Neuronal stem cell (in vitro differentiated cells): ENCODE data around the gene ADAMTSL1.

Source experiments
- DNase-seq: peaks from one replicate; pipeline ENCODE4 v3.0.0-alpha.2; 2013; ENCODE audit warnings: low spot score
- H2AFZ ChIP-seq: one replicate; pipeline ENCODE4 v1.6.1; 2013; ENCODE audit warnings: mild to moderate bottlenecking, low read length, inconsistent platforms
- H2AK5ac ChIP-seq: 2 replicates; pipeline ENCODE4 v1.6.1; 2013; ENCODE audit warnings: low read depth, mild to moderate bottlenecking, inconsistent platforms, low read length, moderate library complexity, mixed read lengths
- H2BK120ac ChIP-seq: 2 replicates; pipeline ENCODE4 v1.6.1; 2013; ENCODE audit warnings: low read depth, mild to moderate bottlenecking, inconsistent platforms, low read length, moderate library complexity, mixed read lengths
- H2BK12ac ChIP-seq: one replicate; pipeline ENCODE4 v1.6.1; 2013; ENCODE audit warnings: low read length, inconsistent platforms
- H2BK15ac ChIP-seq: 2 replicates; pipeline ENCODE4 v1.6.1; 2013; ENCODE audit warnings: mild to moderate bottlenecking, low read length, inconsistent platforms, mixed read lengths
- H2BK5ac ChIP-seq: one replicate; pipeline ENCODE4 v1.6.1; 2013; ENCODE audit warnings: inconsistent platforms, mild to moderate bottlenecking, low read length, moderate library complexity
- H3K14ac ChIP-seq: one replicate; pipeline ENCODE4 v1.6.1; 2013; ENCODE audit warnings: low read length, inconsistent platforms
- H3K18ac ChIP-seq: 2 replicates; pipeline ENCODE4 v1.6.1; 2013; ENCODE audit warnings: low read length, inconsistent platforms
- H3K23ac ChIP-seq: 2 replicates; pipeline ENCODE4 v1.6.1; 2013; ENCODE audit warnings: low read depth, mild to moderate bottlenecking, mixed read lengths, low read length, inconsistent platforms; ENCODE audit not compliant: poor library complexity
- H3K27ac ChIP-seq: replicated peaks from 3 replicates; pipeline ENCODE4 v1.5.1; 2013; ENCODE audit warnings: low read length, inconsistent platforms
- H3K27me3 ChIP-seq, 3 experiments: 2 replicates each; pipeline ENCODE4 v1.6.1; 2013; ENCODE audit warnings: low read length in 3 of 3, mild to moderate bottlenecking in 2 of 3, inconsistent platforms in 1 of 3, low read depth in 1 of 3, mixed read lengths in 1 of 3, moderate library complexity in 1 of 3; ENCODE audit not compliant: control insufficient read depth in 3 of 3, insufficient read depth in 3 of 3
- H3K36me3 ChIP-seq, 2 donors: replicated peaks in 1 of 2; 2 replicates each; pipeline ENCODE4 v1.6.1; 2013; ENCODE audit warnings: low read length in 2 of 2; ENCODE audit not compliant: control insufficient read depth in 2 of 2, insufficient read depth in 2 of 2
- H3K4ac ChIP-seq: 2 replicates; pipeline ENCODE4 v1.6.1; 2013; ENCODE audit warnings: inconsistent platforms, mild to moderate bottlenecking, low read length, moderate library complexity
- H3K4me1 ChIP-seq, 2 donors: 1 replicate in 1 of 2; 2 replicates in 1 of 2; pipeline ENCODE4 v1.6.1; 2013; ENCODE audit warnings: low read length in 2 of 2, low read depth in 1 of 2; ENCODE audit not compliant: control insufficient read depth in 2 of 2, insufficient read depth in 1 of 2
- H3K4me2 ChIP-seq: one replicate; pipeline ENCODE4 v1.6.1; 2013; ENCODE audit warnings: mild to moderate bottlenecking, low read length, inconsistent platforms; ENCODE audit not compliant: insufficient read depth, poor library complexity, severe bottlenecking
- H3K4me3 ChIP-seq, 2 donors: 2 replicates each; pipeline ENCODE4 v1.5.1; 2013; ENCODE audit warnings: low read length in 2 of 2, mild to moderate bottlenecking in 2 of 2, inconsistent platforms in 1 of 2, moderate library complexity in 1 of 2
- H3K79me1 ChIP-seq: one replicate; pipeline ENCODE4 v1.6.1; 2013; ENCODE audit warnings: low read depth, mild to moderate bottlenecking, inconsistent platforms, low read length, moderate library complexity
- H3K9ac ChIP-seq: one replicate; pipeline ENCODE4 v1.6.1; 2013; ENCODE audit warnings: mild to moderate bottlenecking, low read depth, low read length, inconsistent platforms; ENCODE audit not compliant: poor library complexity
- H3K9me3 ChIP-seq, 2 donors: replicated peaks in 1 of 2; 2 replicates each; pipeline versions ENCODE3 to v1.6.1; 2013; ENCODE audit warnings: low read length in 2 of 2, mild to moderate bottlenecking in 2 of 2, inconsistent platforms in 1 of 2, low read depth in 1 of 2, mixed read lengths in 1 of 2, moderate library complexity in 1 of 2; ENCODE audit not compliant: control insufficient read depth in 2 of 2, insufficient read depth in 1 of 2
- H4K8ac ChIP-seq: one replicate; pipeline ENCODE4 v1.6.1; 2013; ENCODE audit warnings: low read depth, mild to moderate bottlenecking, inconsistent platforms, low read length, moderate library complexity
- H4K91ac ChIP-seq: one replicate; pipeline ENCODE4 v1.6.1; 2013; ENCODE audit warnings: low read length, low read depth, mild to moderate bottlenecking, inconsistent platforms; ENCODE audit not compliant: poor library complexity
- WGBS, 2 donors: extraction: QIAGEN DNeasy Blood & Tissue Kit; methylation state at CpG; one replicate each; pipeline ENCODE4 v1.1.7; 2013; ENCODE audit warnings: missing lambda C conversion rate in 2 of 2, mixed read lengths in 1 of 2; ENCODE audit not compliant: insufficient read length in 2 of 2, insufficient replicate concordance in 1 of 2; ENCODE audit errors: extremely low coverage in 2 of 2; 5-methylcytosine and 5-hydroxymethylcytosine counted together

Gene ADAMTSL1

GRCh38 chr9:18888290-18888689, 414.3 kb downstream of the ADAMTSL1 start:
- Histone ChIP-seq H3K9me3 (peaks cover 0 to 1% of the 10 kb centered on the region in 2 donors), H3K18ac (no peak overlapping the region), H3K36me3 (no peaks in the 10 kb centered on the region), H3K4me3 (no peak overlapping the region), H3K23ac (no peak overlapping the region), H2AFZ (no peak overlapping the region), H3K4ac (no peak overlapping the region), H3K4me1 (no peaks in the 10 kb centered on the region), H3K9ac (no peak overlapping the region), H4K91ac (no peak overlapping the region), H3K14ac (no peak overlapping the region), H3K4me2 (no peak overlapping the region), H2BK15ac (no peak overlapping the region), H3K79me1 (no peaks in the 10 kb centered on the region), H4K8ac (no peak overlapping the region), H3K27ac (no peak overlapping the region), H2BK12ac (no peak overlapping the region), H3K27me3 (no peaks in the 10 kb centered on the region), H2BK5ac (no peak overlapping the region), H2BK120ac (no peak overlapping the region), H2AK5ac (no peak overlapping the region)
- DNase-seq = no peak
- no CpG with 5 or more reads among the region's 1 CpG for WGBS, 2 donors

- H4K91ac ChIP-seq = no peak overlapping the region
- no peak overlapping the region for H3K9ac ChIP-seq
- H3K4me3 ChIP-seq = no peak overlapping the region
- WGBS, 2 donors = no CpG with 5 or more reads among the region's 12 CpGs
- H3K9me3 ChIP-seq = no peaks in the 10 kb centered on the region
- H3K36me3 ChIP-seq = no peaks in the 10 kb centered on the region
- no peak overlapping the region for H2AK5ac ChIP-seq
- H2BK120ac ChIP-seq = no peak overlapping the region
- no peak overlapping the region for H4K8ac ChIP-seq
- peak overlapping the region; percentile 20 for H3K18ac ChIP-seq
- H2BK5ac ChIP-seq = no peak overlapping the region
- no peaks in the 10 kb centered on the region for H3K27me3 ChIP-seq
- no peak overlapping the region for H3K27ac ChIP-seq
- H3K23ac ChIP-seq = no peak overlapping the region
- no peak overlapping the region for H3K14ac ChIP-seq
- no peak overlapping the region for H3K4ac ChIP-seq
- H3K79me1 ChIP-seq = no peaks in the 10 kb centered on the region
- H3K4me2 ChIP-seq = no peak overlapping the region
- no peak for DNase-seq
- no peak overlapping the region for H2AFZ ChIP-seq
- no peak overlapping the region for H2BK15ac ChIP-seq
- no peak overlapping the region for H2BK12ac ChIP-seq
- no peaks in the 10 kb centered on the region for H3K4me1 ChIP-seq
Measured at GRCh38 chr9:18889550-18889949, 415.6 kb downstream of the ADAMTSL1 start.

- no peak overlapping the region for H2BK5ac ChIP-seq
- no peak overlapping the region for H3K9ac ChIP-seq
- H3K4ac ChIP-seq = no peak overlapping the region
- H3K4me1 ChIP-seq = no peaks in the 10 kb centered on the region
- no peak overlapping the region for H4K8ac ChIP-seq
- H3K9me3 ChIP-seq = peaks cover 0 to 4% of the 10 kb centered on the region in 2 donors
- H3K36me3 ChIP-seq = no peaks in the 10 kb centered on the region
- DNase-seq = no peak
- no peak overlapping the region for H3K4me3 ChIP-seq
- H3K18ac ChIP-seq = no peak overlapping the region
- H3K23ac ChIP-seq = no peak overlapping the region
- H2AFZ ChIP-seq = no peak overlapping the region
- no peak overlapping the region for H4K91ac ChIP-seq
- H3K27me3 ChIP-seq = no peaks in the 10 kb centered on the region
- no peak overlapping the region for H2AK5ac ChIP-seq
- WGBS, 2 donors = no CpG with 5 or more reads among the region's 4 CpGs
- H3K27ac ChIP-seq = no peak overlapping the region
- H2BK12ac ChIP-seq = no peak overlapping the region
- no peak overlapping the region for H3K4me2 ChIP-seq
- no peak overlapping the region for H2BK120ac ChIP-seq
- H3K14ac ChIP-seq = no peak overlapping the region
- H2BK15ac ChIP-seq = no peak overlapping the region
- H3K79me1 ChIP-seq = no peaks in the 10 kb centered on the region
Measured at GRCh38 chr9:18890372-18890771, 416.4 kb downstream of the ADAMTSL1 start.

- Histone ChIP-seq H3K9ac (no peak overlapping the region), H3K4ac (no peak overlapping the region), H3K4me1 (no peaks in the 10 kb centered on the region), H2BK120ac (no peak overlapping the region), H4K8ac (no peak overlapping the region), H3K18ac (no peak overlapping the region), H2BK12ac (no peak overlapping the region), H3K4me3 (no peak overlapping the region), H3K4me2 (no peak overlapping the region), H3K9me3 (peaks cover 0 to 10% of the 10 kb centered on the region in 2 donors), H3K23ac (no peak overlapping the region), H4K91ac (no peak overlapping the region), H2AK5ac (no peak overlapping the region), H3K79me1 (no peaks in the 10 kb centered on the region), H2BK15ac (no peak overlapping the region), H3K36me3 (no peaks in the 10 kb centered on the region), H3K27me3 (no peaks in the 10 kb centered on the region), H2AFZ (no peak overlapping the region), H2BK5ac (no peak overlapping the region), H3K14ac (no peak overlapping the region), H3K27ac (no peak overlapping the region)
- no CpG with 5 or more reads among the region's 5 CpGs for WGBS, 2 donors
- no peak for DNase-seq
Measured at GRCh38 chr9:18891946-18892670, 418.2 kb downstream of the ADAMTSL1 start.
